Transverse colon (tissue), 4 donors: ENCODE measurements around the gene OR5D16. TPM values are rescaled to one million over a fixed set of nuclear protein-coding genes. Genes with fewer than 3 reads are reported as not detected.

Experiments used
- DNase-seq: peaks from one replicate; pipeline ENCODE4 v3.0.0-alpha.2; 2019
- H3K27ac ChIP-seq, 4 donors: fragments of 200-600 bp; sonication (generic); 2 replicates each; pipeline ENCODE4 v1.5.1; 2016 to 2018; ENCODE audit warnings: inconsistent platforms in 4 of 4
- H3K27me3 ChIP-seq: fragments of 200-600 bp; sonication (generic); 2 replicates; pipeline ENCODE4 v1.5.1; 2017; ENCODE audit warnings: inconsistent platforms
- H3K36me3 ChIP-seq, 4 donors: fragments of 200-600 bp; sonication (generic); 2 replicates each; pipeline ENCODE4 v1.5.1; 2017 to 2019; ENCODE audit warnings: inconsistent platforms in 4 of 4
- H3K4me1 ChIP-seq, 4 donors: fragments of 200-600 bp; sonication (generic); 2 replicates each; pipeline ENCODE4 v1.5.1; 2017 to 2020; ENCODE audit warnings: inconsistent platforms in 4 of 4
- H3K4me3 ChIP-seq, 4 donors: fragments of 200-600 bp; sonication (generic); 1 replicate in 1 of 4; 2 replicates in 3 of 4; pipeline versions ENCODE4 v1.5.1 to v1.6.1; 2017 to 2019; ENCODE audit warnings: inconsistent platforms in 4 of 4
- H3K9me3 ChIP-seq, 2 donors: fragments of 200-600 bp; sonication (generic); 2 replicates each; pipeline ENCODE4 v1.5.1; 2017 to 2019; ENCODE audit warnings: inconsistent platforms in 2 of 2
- EP300 ChIP-seq: sonication (generic); formaldehyde crosslinking; IDR thresholded peaks from one replicate; pipeline ENCODE4 v1.6.1; 2017; ENCODE audit warnings: antibody characterized with exemption, low read depth
- POLR2A ChIP-seq: fragments of 450-650 bp; IDR thresholded peaks from one replicate; pipeline ENCODE4 v1.6.1; 2016; ENCODE audit warnings: antibody characterized with exemption, mild to moderate bottlenecking, moderate library complexity
- POLR2AphosphoS5 ChIP-seq, 3 donors: sonication (generic); formaldehyde crosslinking; IDR thresholded peaks; one replicate each; pipeline ENCODE4 v1.6.1; 2016; ENCODE audit warnings: antibody characterized with exemption in 3 of 3
- WGBS, 2 donors: methylation state at CpG; one replicate each; pipeline ENCODE4 v1.1.5; 2018; ENCODE audit warnings: low coverage in 1 of 2; 5-methylcytosine and 5-hydroxymethylcytosine counted together
- in situ Hi-C, 4 donors: fragments of 200-750 bp; cut with MboI; loops; one replicate each; pipeline versions ENCODE4 v1.15.0 to v1.15.1; 2017; ENCODE audit warnings: low sequenced_read_pairs in 3 of 4, low pct_ligation_motif_present in 1 of 4, low pct_unique_long_range_greater_than_20kb in 1 of 4
- intact Hi-C: fragments of 100-400 bp; cut with DNase I; formaldehyde crosslinking; loops from one replicate; pipeline ENCODE4 v1.15.1; 2023; ENCODE audit warnings: low total_unique reads
- total RNA-seq, 4 donors: library from RNA; depleted of rRNA; stranded (reverse); fragments of >200 nt; gene quantifications; one replicate each; pipeline ENCODE4 v1.1.0, GENCODE V29; 2016
- TF ChIP-seq, protein P1 (sequence below), 5 experiments: fragments of 200-600 bp in 3 of 5; fragments of 450-650 bp in 2 of 5; sonication (generic) in 3 of 5; IDR thresholded peaks; 1 replicate in 2 of 5; 2 replicates in 3 of 5; pipeline ENCODE4 v1.5.1; 2016 to 2017; ENCODE audit warnings: antibody characterized with exemption in 5 of 5, inconsistent platforms in 3 of 5, mild to moderate bottlenecking in 2 of 5, moderate library complexity in 1 of 5

OR5D16 gene
- total RNA-seq, 4 donors from 2014 or later: not detected

DNA sequence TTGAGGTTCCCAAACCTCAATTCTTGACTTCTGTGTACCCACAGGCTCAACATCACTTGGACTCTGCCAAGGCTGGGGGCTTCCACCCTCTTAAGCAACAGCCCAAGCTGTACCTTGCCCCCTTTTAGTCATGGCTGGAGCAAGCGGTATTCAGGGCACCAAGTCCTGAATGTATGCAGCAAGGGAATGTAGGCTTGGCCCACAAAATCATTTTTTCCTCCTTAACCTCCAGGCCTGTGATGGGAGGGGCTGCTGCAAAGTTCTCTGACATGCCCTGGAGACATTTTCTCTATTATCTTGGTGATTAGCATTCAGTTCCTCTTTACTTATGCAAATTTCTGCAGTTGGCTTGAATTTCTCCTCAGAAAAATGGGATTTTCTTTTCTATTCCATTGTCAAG is 32.3 kb upstream of the OR5D16 start:
- Histone ChIP-seq H3K27me3 (no peaks in the 10 kb centered on the region), H3K36me3 (no peaks in the 10 kb centered on the region), H3K4me3 (no peak overlapping the region), H3K4me1 (no peaks in the 10 kb centered on the region), H3K27ac (no peak overlapping the region), H3K9me3 (no peaks in the 10 kb centered on the region)
- TF ChIP-seq POLR2AphosphoS5 (IDR thresholded peaks at IDR 0.05) (no peak), EP300 (no peak), POLR2A (no peak)
- TF ChIP-seq, protein P1, sequence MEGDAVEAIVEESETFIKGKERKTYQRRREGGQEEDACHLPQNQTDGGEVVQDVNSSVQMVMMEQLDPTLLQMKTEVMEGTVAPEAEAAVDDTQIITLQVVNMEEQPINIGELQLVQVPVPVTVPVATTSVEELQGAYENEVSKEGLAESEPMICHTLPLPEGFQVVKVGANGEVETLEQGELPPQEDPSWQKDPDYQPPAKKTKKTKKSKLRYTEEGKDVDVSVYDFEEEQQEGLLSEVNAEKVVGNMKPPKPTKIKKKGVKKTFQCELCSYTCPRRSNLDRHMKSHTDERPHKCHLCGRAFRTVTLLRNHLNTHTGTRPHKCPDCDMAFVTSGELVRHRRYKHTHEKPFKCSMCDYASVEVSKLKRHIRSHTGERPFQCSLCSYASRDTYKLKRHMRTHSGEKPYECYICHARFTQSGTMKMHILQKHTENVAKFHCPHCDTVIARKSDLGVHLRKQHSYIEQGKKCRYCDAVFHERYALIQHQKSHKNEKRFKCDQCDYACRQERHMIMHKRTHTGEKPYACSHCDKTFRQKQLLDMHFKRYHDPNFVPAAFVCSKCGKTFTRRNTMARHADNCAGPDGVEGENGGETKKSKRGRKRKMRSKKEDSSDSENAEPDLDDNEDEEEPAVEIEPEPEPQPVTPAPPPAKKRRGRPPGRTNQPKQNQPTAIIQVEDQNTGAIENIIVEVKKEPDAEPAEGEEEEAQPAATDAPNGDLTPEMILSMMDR (IDR thresholded peaks at IDR 0.05): no peak
- WGBS, 2 donors: 84% methylated on average over 1 of the region's 1 CpG; no CpG with 5 or more reads in 1 of the 2 donors
- intact Hi-C loops: no loop called here
- DNase-seq: no peak
- in situ Hi-C loops: no loop called here

DNA sequence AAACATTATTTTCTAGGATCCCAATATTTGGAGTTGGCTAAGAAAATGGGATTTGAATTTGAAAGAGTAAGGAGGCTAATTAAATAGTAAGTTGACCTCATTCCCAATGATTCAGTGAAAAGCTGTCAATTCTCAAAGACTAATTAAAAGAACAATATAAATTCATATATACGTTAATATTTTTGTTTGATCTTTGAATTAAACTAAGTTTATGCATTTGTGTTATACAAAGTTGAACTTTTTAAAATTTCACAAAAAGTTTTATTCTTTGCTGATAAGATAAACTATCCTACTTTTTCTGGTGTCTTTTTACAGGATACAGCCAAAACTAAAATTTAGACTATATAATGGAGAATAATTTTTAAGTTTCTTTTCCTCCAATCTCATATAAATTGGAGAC is 27.5 kb upstream of the OR5D16 start, which contains the start of gene OR5L1:
Gene OR5L1, plus strand, starts transcription at position 301 of the 400 bp plus-strand sequence. CDS start 100 bp downstream, outside the sequence.
- intact Hi-C loops: no loop called here
- Histone ChIP-seq H3K27ac (no peak within 1 kb of the TSS), H3K27me3 (no peaks in the 10 kb centered on the region), H3K36me3 (no peaks in the 10 kb centered on the region), H3K9me3 (no peaks in the 10 kb centered on the region), H3K4me3 (no peak within 1 kb of the TSS), H3K4me1 (no peaks in the 10 kb centered on the region)
- in situ Hi-C loops: no loop called here
- WGBS, 2 donors: 35 to 88% methylated on average over 1 of the region's 1 CpG
- TF ChIP-seq EP300: no peak
- TF ChIP-seq, protein P1 (IDR thresholded peaks at IDR 0.05): no peak
- no peak for TF ChIP-seq POLR2A
- no peak for TF ChIP-seq POLR2AphosphoS5 (IDR thresholded peaks at IDR 0.05)
- DNase-seq: no peak

DNA sequence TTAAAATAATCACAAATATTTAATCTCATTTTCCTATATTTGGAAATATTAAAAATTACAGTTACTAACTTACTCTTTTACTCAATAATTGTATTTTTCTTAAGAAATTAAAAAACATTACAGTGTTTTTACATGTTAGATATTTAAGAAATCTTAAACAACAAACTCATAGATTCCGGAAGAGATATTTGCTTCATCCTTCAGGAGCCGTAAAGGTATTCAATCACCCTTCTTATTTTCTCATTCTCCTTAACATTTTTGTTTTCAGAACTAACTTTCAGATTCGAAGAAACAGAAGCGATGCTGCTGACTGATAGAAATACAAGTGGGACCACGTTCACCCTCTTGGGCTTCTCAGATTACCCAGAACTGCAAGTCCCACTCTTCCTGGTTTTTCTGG is 19.2 kb upstream of the OR5D16 start, which contains the start of gene OR5D18:
Gene OR5D18, plus strand, starts transcription at position 301 of the 400 bp plus-strand sequence. Its CDS starts 0 bp downstream, at position 301.
- WGBS, 2 donors: 82 to 86% methylated on average over 4 to 5 of the region's 5 CpGs
- H3K27ac ChIP-seq: no peak within 1 kb of the TSS
- in situ Hi-C loops: no loop called here
- H3K27me3 ChIP-seq: no peaks in the 10 kb centered on the region
- no peaks in the 10 kb centered on the region for H3K36me3 ChIP-seq
- intact Hi-C loops: no loop called here
- no peaks in the 10 kb centered on the region for H3K4me1 ChIP-seq
- no peak within 1 kb of the TSS for H3K4me3 ChIP-seq
- no peak for TF ChIP-seq EP300
- no peak for TF ChIP-seq POLR2AphosphoS5 (IDR thresholded peaks at IDR 0.05)
- no peak for TF ChIP-seq POLR2A
- TF ChIP-seq, protein P1 (IDR thresholded peaks at IDR 0.05): no peak
- peaks cover 0 to 2% of the 10 kb centered on the region in 2 donors for H3K9me3 ChIP-seq
- no peak for DNase-seq

DNA sequence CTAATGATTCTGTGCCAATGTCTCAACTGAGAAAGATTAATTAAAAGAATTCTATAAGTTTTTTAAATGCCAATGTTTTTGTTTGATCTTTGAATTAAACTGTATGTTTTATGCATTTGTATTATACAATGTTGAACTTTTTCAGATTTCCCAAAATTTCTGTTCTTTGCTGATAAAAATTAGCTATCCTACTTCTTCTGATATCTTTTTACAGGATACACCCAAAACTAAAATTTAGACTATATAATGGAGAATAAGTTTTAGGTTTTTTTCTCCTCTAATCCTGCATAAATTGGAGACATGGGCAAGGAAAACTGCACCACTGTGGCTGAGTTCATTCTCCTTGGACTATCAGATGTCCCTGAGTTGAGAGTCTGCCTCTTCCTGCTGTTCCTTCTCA is 11.6 kb upstream of the OR5D16 start, which contains the start of gene OR5L2:
Gene OR5L2, plus strand, starts transcription at position 301 of the 400 bp plus-strand sequence. Its CDS starts 0 bp downstream, at position 301.
- in situ Hi-C loops: no loop called here
- no peak for DNase-seq
- TF ChIP-seq, protein P1 (IDR thresholded peaks at IDR 0.05): no peak
- Histone ChIP-seq H3K36me3 (no peaks in the 10 kb centered on the region), H3K27me3 (no peaks in the 10 kb centered on the region), H3K4me1 (no peaks in the 10 kb centered on the region), H3K27ac (no peak within 1 kb of the TSS), H3K9me3 (peaks cover 0 to 2% of the 10 kb centered on the region in 2 donors), H3K4me3 (no peak within 1 kb of the TSS)
- intact Hi-C loops: no loop called here
